GM18873 (cell line): ENCODE results near the gene AP1B1.

Experiments
- ATAC-seq: cut with Tn5 transposase; IDR thresholded peaks from one replicate; pipeline ENCODE4 v1.9.1; 2021; ENCODE audit warnings: mild to moderate bottlenecking, moderate library complexity, moderate number of reproducible peaks; ENCODE audit not compliant: unreplicated experiment, low FRiP score

The AP1B1 gene

GRCh38 chr22:29315286-29316140 is 72.9 kb downstream of the AP1B1 start, which contains the start of gene RASL10A:
RASL10A (minus strand) TSS chr22:29315697; CDS start chr22:29315246, 451 bp downstream.
- ATAC-seq = no peak

DNA sequence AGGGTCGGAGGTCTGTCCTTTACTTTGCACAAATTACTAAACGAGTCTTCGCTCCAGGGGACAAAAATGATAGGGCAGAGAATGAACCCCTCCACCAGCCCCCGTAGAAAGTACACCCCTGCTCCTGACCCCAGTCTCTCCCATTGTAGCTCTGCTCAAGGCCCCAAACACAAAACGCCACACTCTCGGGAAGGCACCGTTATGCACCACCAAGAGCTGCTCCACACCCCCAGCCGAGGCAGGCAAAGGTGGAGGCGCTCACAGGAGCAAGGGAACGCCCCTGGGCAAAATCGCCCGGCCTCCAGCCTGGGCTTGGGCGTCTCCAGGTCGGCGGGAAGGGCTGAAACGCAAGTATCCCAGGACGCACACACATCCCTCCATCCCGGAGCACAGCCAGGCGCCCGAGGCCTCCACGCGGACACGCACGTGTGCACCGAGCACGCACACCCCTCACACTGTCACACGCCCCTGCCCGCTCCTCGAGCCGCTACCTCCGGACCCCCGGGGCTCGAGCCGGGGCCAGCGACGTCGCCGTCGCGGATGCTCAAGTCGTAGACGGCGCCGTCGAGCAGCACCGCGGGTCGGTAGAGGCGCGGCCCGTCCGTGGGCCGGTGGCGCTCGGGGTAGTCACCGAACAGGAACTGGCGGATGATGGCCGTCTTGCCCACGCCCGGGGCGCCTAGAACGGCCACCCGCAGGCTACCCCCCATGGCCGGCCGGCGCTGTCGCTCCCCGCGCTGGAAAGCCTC is 73.7 kb downstream of the AP1B1 start:
- ATAC-seq = no peak

DNA sequence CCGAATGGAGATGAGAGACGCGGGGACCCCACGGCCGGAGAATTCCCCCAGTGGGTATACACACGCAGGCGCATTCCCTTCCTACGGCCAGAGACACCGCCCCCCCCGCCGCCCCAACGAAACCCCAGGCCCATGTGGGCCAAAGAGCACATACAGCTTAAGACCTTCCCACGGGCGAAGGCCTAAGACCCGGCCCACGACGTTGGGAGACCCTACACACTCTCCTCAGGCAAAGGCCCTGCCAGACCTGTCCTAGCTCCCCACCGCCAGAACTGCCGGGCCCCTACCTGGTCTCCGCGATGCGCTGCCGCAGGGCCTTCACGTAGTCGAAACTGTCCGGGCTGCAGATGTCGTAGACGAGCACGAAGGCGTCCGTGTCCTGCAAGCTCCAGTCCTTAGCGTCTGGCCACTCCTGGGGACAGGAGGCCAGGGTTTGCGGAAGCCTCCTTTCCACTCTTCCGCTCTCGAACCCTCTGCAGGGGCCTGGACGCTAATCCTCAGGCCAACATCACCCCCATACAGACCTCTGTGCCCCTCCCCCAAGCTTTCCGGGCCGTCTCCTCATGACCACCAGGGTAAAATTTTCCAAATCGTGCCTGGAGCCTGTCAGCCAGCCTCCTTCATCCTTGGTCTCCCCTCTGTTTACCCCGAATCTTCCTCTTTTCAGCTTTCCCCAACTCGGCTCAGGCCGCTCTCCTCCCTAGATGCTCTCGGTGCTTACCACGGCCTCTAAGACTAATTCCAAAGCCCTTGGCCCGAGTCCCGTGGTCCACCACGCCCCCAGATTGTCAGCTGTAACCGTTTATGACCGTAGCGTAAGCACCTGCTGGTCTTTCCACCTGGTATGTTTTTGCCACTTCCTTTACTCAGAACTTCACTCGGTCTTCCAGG is 74.5 kb downstream of the AP1B1 start:
- no peak for ATAC-seq

GRCh38 chr22:29313126-29313575 is 75.2 kb downstream of the AP1B1 start:
- no peak for ATAC-seq

DNA sequence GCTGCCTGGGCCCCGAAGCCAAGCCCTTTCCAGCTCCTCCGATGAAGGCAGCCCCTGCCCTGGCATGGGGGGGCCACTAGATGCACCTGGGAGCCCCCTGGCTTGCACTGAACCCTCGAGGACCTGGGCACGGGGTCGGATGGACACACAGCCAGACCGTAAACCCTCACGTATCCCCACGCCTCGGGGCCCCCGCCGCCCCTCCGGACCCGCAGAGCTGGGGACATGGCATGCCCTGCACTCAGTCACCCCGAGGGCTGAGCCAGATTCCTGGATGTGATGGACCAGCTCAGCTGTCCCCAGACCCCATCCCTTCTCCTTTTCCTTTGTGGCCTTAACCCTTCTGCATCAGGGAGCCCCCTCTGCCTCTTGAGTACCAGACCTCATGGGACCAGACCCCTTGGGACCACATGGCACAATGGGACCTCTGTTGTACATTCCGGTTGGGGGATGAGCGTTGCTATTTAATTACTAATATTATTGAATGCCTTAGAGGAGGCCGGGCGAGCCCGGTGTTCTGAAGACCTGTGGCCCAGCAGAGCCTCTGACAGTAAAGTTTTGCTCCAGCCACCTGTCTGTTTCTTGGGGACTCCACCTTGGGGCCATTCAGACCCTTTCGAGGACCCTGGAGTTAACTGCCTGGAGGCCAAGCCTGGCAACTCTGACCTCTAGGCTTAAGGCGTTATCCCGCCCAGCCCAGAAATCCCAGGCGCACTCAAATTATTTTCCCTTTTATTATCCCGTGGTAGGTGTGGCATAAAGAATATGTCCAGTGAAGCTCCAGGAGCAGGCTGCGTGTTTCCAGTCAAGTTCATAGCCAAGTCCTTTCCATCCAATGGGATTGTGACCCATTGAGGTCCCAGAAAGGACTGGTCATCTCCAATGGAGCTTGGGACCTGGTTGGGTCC is 75.9 kb downstream of the AP1B1 start:
- ATAC-seq = no peak

- ATAC-seq = no peak
Measured at GRCh38 chr22:29311464-29312217, 76.7 kb downstream of the AP1B1 start.

DNA sequence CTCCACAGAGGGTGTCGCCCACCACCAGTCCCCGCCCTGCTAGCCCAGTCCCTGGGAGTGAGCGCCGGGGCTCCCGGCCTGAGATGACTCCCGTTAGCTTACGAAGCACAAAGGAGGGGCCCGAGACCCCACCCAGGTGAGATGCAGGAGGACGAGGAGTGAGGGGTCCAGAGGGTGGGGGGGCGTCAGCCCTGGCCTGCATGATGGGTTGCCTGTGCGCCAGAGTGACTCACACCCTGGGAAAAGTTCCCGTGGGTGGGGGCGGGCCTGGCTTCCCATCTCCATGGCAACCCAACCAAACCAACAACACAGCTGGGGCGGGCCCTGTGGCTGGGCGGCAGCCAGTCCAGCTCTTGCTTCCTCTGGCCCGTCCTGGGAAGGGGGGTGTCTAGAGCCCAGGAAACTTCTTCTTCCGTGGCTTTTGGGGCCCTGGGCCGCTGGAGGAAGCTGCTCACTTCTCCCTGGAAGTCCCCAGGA is 77.5 kb downstream of the AP1B1 start:
- no peak for ATAC-seq

DNA sequence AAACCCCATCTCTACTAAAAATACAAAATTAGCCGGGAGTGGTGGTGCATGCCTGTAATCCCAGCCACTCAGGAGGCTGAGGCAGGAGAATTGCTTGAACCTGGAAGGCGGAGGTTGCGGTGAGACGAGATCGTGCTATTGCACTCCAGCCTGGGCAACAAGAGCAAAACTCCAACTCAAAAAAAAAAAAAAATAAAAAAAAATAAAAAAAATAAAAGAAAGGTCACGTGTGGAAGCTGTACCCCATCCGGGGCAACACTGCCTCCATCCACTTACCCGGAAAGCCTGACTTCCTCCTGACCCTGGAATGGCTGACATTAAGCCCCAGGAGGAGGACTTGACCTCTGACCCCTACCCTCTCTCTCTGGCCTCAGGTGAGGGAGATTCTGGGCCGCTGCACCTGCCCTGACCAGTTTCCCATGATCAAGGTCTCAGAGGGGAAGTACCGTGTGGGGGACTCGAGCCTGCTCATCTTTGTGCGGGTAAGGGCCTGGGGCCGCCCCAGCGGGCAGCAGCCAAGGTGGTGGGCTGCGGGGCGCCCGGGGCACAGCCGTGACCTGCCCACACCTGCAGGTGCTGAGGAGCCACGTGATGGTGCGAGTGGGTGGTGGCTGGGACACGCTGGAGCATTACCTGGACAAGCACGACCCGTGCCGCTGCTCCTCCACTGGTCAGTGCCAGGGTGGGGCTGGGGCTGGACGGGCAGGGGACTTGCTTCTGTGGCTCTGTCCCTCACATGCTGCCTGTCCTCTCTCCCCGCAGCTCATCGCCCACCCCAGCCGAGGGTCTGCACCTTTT is 78.1 kb downstream of the AP1B1 start:
- no peak for ATAC-seq

DNA sequence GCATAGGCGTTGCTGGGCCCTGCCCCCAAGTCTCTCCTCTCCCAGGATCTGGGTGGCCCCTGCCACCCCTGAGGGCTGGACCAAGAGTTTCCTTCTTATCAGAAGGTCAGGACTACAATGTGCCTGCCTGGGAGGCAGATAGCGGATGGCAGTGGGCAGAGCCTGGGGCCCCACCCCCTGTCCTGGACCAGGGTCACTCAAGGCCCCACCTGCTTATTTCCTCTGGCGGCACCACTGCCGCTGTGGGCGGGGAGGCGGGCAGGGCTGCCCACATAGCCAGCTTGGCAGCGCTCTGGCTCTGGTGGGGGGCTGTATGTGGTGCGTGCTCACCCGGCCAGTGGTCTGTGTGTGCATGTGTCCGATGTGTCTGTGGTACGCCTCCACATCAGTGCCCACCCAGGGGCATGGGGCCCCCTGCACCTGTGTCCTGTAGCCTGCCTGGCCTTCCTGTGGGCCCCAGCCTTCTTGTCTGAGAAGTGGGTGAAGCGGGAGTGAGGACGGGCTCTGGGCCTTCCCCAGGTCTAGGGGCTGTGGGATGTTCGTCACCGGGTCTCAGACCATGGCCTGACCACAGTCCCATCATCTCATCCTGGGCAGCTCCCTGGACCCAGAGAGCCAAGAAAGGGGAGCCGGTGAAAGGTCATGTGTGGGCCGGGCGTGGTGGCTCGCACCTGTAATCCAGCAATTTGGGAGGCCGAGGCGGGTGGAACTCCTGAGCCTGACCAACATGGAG is 78.9 kb downstream of the AP1B1 start:
- no peak for ATAC-seq

DNA sequence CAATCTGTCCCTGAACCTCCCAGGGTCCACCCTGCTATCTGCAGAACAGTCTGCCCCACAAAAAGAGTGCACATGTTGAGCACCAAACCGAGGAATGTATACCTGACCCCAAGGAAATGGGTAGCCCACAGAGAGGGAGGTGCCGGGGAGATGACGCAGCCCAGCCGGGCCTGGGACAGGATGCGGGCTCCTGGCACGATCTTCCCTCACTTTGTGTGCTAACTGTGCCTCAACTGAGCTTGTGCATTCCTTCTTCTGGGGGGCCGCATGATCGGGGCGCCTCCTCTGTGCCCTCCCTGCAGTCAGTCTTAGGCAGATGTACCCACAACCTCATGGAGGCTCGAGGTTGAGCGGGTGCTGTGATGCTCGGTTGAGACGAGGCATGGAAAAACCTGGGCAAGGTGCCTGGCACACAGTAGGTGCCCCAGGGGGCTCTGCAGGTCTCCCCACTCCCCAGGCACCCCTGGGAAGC is 79.5 kb downstream of the AP1B1 start:
- ATAC-seq = no peak

DNA sequence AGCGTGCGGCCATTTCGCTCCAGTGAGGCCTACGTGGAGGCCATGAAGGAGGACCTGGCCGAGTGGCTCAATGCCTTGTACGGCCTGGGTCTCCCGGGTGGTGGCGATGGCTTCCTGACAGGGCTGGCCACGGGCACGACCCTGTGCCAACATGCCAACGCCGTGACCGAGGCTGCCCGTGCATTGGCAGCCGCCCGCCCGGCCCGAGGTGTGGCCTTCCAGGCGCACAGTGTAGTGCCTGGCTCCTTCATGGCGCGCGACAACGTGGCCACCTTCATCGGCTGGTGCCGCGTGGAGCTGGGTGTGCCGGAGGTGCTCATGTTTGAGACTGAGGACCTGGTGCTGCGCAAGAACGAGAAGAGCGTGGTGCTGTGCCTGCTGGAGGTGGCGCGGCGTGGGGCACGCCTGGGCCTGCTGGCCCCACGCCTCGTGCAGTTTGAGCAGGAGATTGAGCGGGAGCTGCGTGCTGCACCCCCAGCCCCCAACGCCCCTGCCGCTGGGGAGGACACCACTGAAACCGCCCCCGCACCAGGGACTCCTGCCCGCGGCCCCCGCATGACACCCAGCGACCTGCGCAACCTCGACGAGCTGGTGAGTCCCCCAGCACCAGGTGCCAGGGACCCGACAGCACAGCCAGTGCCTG is 80.1 kb downstream of the AP1B1 start:
- ATAC-seq = no peak

GRCh38 chr22:29307596-29308147 is 80.7 kb downstream of the AP1B1 start:
- no peak for ATAC-seq

DNA sequence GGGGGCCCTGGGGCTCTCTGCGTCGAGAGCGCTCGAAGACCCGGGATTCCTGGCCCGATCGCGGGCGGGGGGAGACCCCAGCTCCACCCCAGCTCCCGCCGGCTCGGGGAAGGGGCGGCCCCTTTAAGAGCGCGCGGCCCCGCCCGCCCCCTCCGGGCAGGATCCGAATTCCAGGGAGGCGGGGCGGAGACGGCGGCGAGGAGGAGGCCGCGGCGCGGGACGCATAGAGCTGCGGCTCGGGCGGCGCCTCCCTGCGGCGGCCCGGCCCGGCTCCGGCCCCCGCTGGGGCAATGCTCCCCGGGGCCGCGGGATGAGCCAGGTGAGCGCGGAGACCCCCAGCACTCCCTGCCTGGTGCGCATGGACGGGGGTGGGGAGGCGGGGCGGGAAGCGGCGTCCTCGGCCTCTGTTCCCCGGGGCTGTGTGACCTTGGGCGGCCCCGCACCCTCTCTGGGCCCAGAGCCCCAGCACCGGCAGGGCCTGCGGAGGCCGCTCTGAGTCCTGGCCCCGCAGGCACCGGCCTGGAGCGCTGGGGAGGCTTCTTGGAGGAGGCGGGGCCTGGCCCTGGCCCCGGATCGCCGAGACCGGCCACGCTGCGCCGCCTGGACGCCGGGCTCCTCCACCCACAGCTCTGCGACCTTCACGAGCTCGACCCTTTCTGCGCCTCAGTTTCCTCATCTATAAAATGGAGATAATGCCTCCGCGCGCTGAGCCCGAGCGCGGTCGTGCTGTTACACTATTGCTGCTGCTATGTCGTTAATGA is 81.4 kb downstream of the AP1B1 start:
- ATAC-seq = no peak

GRCh38 chr22:29306175-29306834 is 82.1 kb downstream of the AP1B1 start, which contains the start of gene GAS2L1:
GAS2L1 (plus strand) TSS chr22:29306650; CDS start chr22:29308106, 1,456 bp downstream.
- ATAC-seq = no peak

- ATAC-seq = no peak
Measured at GRCh38 chr22:29305836-29306174, 82.6 kb downstream of the AP1B1 start.
